HG02840 (cell line): ENCODE measurements around the gene CD63.

Source experiments
- ATAC-seq: cut with Tn5 transposase; IDR thresholded peaks from one replicate; pipeline ENCODE4 v1.9.1; 2021; ENCODE audit warnings: mild to moderate bottlenecking, moderate library complexity, moderate number of reproducible peaks; ENCODE audit not compliant: unreplicated experiment, low FRiP score

CD63 gene

DNA sequence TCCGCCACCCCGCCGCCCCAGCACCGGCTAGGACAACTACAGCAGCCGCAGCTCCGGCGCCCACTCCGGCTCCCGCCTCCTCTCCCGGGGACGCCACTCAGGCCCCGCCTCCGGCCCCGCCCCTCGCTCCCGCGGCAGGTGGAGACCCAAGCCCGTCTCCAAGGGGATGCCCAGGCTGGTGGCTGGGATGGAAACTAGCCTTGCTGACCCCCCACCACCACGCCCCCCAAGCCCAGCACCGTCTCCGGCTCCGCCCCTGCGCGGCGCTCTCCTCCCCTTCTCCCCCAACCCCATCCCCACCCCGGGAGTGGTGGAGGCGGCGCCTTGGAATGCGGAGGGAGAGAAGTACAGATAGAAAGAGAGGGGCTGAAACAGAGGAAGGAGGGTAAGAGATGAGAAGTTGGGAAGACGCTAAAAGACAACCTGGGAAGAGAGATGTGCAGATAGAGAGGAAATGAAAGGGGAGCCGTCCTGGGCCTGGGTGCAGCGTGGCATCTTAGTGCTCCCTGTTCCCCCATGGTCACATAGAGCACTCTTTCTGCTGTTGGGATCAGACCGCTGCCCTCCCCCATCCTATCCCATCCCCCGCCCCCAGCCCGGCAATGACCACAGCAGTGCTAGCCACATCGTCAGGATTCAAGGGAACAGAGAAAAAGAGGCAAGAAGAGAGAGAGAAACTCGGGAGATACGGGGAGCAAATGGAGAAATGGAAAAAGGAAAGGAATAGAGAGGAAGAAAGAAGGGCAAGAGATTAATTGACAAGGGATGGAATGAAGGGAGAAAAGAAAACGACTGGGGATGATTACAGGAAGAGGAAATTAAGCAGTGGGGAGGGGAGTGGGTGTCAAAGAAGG is 20.7 kb downstream of the CD63 start, which contains the start of gene ITGA7:
Gene ITGA7 (minus strand): TSS at position 64 of the 854 bp plus-strand sequence. CDS start 222 bp downstream, outside the sequence.
- ATAC-seq = no peak

DNA sequence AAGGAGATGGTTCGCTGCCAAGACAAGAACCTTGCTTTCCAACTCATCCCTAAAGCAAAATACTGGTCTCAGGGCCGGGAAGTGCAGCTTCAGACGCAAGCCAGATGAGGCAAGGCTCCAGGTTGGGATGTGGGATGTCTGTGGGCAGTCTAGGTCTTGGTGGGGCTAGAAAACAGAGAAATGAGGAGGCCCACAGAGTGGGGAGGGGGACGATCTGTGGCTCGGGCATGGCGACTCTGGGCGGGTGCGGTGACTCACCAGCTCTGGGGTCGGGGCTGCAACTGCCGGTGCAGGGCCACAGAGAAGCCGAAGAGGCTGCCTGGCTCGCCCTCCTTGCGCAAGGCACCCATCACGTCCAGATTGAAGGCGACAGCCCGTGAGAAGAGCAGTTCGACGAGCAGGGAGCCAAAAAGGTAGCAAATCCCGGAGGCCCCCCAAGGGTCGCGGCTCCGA is 21.6 kb downstream of the CD63 start:
- no peak for ATAC-seq

DNA sequence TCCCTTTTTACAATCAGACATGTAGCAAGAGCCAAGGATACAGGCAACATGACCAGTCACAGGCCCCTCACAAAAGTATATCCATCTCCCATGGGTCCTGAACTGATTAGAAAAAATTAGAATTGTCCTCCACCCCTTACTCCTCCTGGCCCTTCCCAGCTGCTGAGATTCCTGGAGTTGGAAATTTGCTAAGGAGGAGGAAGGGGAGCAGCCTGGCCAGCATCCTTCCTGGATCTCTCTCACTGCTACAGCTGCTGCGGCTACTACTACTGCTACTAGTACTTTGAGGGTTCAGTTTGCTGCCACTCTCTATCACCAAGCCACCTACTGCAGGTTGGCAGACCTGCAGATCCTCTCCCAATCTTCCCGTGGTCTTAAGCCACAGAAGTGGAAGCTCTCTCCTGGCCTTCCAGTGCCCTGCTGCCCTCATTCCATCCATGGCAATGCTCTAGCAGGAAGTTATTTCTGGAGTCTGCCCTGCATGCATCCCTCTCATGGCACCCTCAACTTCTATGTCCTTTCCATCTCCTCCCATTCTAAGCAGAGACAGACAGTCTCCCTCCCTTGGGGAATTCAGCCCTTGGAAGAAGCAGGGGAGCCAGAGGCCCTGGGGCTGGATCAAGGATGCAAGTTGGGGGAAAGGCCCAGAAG is 22.1 kb downstream of the CD63 start:
- no peak for ATAC-seq

DNA sequence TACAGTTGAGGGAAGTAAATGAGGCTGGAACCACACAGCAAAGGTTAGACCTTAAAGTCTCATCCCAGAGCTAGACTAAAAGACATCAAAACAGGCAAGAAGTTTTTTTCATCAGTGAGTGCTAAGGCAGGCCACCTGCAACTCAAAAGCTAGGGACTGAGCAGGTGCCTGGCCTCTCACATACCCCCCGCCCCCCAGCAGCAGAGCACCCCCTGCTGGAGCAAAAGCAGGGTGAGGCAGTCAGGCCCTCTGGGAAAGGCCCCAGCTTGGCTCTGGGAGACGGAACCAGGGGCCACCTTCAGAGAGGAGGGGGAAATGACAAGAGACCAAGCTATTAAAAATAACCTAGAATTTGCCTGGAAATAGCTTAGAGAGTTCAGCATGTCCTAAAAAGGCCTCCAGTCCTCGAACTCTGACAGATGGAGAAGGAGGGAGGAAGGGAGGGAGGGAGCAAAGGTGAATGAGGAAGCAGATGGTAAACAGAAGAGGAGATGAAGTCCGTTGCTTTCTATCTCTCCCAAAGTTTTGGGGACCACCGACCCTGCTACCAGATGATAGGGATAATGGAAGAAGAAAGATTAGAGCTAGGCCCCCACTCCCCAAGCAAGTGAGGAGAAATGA is 22.9 kb downstream of the CD63 start:
- ATAC-seq = no peak

DNA sequence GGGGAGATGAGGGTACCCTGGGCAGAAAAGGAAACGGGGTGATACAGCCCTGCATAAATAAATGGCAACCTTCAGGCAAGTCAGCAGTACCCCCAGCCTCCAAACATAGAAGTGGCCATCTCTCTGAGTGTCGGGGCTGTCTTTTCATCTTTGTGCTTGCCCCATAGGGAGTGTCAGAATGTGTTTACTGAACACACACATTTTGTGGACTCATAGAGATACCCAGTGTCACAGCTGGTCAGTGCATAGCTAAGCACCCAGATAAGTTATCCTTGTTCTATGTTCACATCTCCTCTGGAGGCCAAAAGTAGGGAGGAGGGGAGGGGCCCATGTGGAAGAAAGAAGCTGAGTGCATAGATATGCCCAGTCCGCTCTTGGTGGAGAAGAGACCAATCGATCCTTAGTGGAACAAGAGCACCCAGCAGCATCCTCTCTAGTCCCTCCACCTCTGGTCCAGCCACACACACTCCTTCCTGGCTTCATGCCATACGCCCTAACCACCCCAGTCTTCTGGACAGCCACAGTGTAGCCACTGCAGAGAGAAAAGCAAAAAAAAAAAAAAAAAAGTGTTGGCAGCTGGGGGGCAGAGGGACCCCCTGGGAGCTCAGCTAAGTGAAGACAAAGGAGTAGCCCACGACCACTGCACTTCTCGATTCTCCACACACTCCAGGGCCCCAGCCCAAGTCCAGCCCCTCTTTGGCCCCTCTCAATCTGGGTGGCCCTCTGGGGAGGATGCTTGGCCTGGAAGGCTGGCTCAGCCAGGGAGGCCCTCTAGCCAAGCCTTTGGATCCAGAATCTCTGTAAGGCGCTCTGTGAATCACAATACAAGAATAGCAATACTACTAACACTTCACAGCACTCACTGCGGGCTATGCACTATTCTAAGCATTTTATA is 23.7 kb downstream of the CD63 start:
- ATAC-seq = no peak

DNA sequence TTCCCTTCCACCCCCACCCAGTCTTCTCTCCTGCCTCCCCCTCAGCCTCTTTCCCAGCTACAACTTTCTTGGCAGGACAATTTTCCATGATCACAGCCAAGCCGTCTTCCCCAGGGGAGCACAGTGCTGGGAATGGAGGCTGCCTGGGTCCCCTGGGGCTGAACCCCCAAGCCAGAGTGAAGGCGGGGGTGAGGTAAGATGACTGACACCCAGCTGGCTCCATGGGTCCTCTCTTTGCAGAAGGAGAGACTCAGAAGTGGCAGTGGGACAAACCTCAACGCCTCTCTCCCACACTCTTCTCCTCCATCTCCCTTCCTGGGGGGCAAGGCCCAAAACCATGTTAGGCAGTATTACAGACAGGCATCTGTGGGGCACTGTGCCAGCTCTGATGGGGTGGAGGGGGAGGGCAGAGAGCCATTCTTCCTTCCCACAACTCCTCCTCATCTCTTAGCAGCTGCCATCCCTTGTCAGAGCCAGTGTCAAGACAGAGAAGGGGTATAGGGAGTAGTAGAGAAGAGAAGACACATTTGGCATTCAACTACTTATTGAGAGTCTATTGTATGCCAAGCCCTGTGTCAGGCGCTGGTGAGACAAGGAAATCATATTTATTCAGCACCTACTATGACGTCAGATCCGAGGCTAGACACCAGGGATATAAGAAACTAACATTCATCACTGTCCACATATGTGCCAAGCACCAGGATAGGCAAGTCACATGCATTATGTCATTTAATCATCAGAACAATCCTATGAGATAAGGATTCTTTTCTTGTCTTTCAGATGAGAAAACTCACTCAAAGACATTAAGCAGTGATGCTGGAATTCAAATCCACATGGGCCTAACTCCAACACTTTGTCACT is 24.7 kb downstream of the CD63 start:
- ATAC-seq = no peak

DNA sequence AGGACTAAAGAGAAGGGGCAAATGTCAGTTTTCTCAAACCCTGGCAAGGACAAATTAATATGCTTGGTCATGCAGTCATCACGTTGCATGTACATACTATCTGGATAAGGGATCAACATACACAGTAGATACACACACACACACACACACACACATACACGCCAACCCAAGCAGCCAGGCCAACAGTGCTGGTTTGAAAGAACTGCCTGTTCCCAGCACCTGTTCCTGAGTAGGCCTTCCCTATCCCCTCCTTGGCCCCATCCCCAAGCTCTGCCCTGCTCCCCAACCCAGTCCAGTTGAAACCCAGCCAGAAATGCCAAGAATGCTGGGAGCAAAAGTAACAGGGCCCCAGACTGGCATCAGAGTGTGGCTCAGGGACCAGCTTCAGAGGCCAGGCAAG is 25.5 kb downstream of the CD63 start:
- no peak for ATAC-seq

DNA sequence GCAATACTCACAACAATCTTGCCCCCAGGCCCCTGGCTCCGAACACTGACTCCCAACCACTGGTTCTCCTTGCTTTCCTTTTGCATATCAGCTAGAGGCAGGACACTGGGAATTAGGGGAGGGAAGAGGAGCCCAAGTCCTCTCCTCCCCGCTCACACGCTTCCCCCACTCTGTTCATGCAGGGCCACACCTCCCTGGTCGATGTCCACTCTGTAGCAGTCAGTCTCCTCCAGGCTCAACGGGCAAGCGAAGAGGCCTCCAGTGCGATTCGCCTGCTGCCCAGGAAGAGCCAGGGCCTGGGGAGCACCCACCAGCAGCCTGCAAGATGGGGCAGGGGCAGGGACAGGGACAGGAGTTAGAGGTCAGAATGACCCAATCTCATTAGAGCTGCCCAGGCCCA is 25.9 kb downstream of the CD63 start:
- ATAC-seq = no peak

DNA sequence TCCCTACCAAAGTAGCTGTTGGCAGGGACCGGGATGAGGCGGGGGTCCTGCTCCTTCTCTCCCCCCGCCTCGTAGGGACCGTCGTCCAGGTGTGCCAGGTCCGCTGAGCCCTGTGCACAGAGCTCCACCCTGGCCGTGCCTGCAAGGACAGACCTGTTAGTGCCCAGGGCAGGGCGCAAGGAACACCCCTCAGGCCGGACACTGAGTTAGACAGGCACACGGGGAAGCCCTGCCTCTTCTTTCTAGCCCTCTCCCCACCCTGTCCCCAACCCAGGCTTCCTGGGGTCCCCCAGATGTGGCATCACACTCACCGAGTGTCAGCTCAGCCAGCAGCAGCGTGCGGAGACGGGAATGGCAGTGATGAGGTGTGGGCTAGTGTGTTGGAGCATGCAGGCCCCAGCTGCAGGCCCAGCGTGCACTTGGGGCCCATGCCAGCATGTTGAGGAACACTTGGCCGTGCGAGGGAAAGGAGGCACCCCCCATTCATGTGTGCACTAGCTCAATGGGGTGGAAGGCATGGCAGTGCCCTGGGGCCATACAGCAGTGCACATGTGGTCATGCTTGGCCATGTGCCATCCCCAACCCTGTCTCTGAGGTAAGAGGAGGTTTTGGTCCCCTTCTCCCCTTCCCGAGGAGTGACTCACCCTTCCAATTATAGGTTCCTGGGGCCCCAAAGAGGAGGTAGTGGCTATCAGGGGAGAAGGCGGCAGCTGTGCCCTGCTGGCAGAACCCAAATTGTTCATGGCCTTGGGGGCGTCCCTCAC is 28.4 kb downstream of the CD63 start:
- no peak for ATAC-seq

DNA sequence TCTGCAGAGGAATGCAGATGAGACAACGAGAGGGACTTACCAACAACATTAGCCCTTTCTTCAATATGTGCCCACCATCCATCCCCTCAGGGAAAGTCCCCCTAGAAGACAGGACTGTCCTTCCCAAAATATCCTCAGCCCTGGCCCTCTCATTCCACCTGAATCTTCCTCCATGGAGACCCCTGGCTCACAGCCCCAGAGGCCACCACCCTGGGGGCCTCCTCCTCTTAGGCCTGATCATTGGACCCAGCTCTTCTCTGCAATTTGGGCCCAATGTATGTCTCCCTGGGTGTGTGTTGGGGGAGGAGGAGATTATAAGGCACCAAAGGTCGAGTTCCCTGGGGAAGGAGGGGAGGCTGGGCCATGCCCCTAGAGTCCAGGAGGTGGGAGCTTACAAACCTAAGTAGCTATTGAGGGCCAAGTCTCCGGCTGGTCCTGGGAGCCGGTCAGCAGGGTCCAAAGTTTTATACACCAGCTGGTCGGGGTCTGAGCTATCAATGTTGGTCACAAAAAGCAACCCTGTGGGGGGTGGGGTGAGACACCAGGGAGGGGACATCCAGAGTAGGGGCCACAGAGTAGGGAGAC is 29.2 kb downstream of the CD63 start:
- no peak for ATAC-seq

DNA sequence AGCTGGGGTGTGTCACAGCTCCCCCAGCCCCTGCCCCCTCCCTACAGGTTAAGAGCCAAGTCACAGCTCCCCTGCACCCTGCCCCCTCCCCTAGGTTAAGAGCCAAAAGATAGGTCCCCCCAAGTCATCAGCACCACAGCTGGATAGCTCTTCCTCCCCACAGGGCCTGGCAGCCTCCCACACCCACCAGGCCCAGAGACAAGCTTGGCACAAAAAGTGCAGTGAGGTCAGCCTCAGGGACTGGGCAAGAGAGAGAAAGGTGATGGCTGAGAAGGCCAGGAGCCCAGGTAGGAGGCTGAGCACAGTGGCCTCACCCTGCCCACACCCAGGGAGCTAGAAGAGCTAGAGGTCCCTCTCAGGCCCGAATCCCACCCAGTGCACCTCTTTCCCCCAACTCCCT is 29.8 kb downstream of the CD63 start:
- ATAC-seq = no peak

DNA sequence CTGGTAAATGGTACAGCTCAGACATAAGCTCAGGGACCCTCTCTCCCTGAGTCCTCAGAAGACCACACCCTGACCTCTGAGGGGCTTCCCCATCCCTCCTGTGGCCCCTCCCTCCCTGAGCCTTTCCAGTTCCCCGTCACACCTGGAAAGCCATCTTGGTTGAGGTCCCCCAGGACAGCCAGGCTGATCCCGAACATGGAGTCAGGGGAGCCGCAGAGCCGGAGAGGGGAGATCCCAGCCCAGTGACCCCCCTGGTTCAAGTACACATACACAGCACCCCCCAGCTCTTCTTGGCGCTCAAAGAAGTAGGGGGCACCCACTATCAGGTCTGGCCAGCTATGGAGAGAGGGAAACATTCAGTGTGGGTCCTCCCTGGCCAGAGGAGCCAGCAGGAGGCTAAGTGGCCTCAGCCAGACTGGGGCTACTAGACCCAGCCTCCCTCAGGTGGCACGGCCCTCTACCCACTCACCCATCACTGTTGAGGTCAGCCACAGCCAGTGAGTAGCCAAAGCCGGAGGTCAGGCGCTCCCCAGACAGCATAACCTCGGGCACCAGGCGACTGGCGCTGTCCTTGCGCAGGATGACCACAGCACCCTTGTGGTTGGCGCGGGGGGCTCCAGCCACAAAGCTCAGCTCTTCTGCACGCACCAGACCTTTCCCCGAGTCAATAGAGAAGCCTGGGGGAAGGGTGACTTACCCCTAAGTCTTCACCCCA is 30.4 kb downstream of the CD63 start:
- ATAC-seq = no peak

DNA sequence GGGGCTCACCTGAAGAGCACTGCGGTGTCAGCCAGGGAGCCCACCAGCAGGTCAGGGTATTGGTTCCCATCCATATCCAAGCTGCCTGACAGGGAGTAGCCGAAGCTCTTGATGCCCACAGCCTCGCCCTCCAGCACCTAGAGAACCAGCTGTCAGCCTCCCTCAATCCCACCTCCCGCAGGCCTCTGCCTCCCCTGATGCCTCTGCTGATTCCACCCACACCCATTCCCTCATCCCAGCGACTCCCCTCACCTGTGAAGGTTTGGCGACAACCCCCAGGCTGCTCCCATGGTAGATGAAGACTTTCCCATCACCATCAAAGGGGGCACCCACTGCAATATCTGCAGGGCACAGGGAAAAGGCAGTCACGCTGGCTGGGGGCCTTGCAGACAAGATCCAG is 31.1 kb downstream of the CD63 start:
- no peak for ATAC-seq

DNA sequence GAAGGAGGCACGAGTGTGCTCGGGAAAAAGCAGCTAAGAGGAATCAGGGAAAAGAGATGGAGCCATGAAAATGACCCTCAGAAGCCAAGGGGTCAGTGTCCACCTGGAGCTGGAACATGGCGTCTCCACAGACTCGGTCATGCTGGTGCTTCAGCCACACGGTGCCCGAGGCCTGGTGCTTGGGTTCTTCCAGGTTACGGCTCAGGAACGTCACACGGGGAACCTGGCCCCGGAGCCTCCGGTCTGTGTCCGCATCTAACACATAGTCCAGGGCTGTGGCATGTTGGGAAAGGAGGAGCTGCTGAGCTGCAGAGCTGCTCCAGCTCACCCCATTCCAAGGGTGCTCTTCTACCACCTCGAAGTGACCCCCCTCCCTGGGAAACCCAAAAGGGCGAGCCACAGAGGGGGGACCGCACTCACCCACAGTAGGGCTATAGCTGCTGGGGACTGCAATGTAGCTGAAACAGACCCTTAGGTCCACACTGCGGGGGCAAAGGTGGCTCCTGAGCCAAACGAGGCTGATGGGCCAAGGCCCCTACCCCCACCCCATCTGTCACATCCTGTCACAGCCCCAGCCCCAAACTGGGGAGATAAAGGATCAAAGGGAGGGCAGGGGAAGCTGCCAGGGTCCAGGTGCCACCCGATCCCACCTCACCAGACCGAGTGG is 31.9 kb downstream of the CD63 start:
- no peak for ATAC-seq

DNA sequence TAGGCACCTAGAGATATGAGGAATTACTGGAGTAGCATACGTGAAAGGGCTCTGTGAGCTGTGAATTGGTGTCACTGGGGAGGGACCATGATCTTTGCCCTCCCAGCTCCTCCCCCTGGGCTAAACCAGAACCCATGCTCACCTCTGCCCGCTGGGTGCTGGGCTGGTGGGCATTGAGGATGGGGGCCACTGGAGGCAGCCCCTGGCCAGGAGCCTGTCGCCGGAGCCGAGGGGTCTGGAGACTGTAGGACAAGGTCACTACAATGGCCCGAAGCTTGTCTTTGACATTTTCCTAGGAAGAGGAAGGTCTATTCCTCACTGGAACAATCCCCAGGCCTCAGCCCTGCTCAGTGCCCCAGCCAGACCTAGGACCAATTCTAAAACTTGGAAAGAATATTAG is 32.7 kb downstream of the CD63 start:
- no peak for ATAC-seq

DNA sequence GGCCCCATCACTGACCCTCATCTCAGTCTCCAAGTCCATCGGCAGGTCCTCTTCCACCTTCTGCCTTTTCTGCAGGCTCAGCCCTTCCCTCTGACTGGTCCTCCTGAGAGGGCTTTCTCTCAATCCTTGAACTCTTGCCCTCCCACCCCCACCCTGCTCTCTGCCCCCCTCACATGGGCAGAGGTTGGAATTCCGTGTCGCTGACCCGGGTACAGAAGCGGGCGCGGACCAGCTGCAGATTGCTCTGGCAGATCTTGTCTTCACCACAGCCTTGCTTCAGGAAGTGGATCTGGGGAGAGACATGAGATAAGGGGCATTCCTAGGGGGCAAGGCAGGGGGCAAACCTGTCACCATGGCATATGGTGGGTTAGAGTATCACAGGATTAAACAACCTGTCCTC is 33.5 kb downstream of the CD63 start:
- ATAC-seq = no peak

DNA sequence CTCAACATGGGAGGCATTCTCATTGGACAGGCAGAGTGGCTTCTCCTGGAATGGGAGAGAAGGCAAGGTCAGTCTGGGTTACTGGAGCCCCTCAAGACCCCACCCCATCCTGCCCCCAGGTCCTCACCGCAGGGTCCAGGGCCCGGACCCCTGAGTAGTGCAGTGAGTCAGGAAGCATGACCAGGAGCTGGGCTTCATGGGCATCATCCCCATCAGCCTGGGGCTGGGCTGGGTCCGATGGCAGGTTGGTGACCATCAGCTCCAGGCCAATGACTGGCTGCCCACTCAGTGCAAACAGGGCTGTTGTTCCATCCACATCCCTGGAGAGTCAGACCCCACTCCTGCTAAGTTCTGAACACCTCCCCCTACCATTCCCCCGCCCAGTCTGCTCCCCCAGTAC is 34.2 kb downstream of the CD63 start:
- ATAC-seq = no peak
